GM18498 (cell line): ENCODE data around the gene TCERG1L.

ENCODE experiments used
- ATAC-seq: cut with Tn5 transposase; IDR thresholded peaks from one replicate; pipeline ENCODE4 v1.9.1; 2021; ENCODE audit warnings: mild to moderate bottlenecking, moderate library complexity; ENCODE audit not compliant: unreplicated experiment

Gene TCERG1L

GRCh38 chr10:131053192-131053591, 258.3 kb downstream of the TCERG1L start:
- no peak for ATAC-seq

GRCh38 chr10:131050162-131050766, 261.3 kb downstream of the TCERG1L start:
- ATAC-seq = no peak

- no peak for ATAC-seq
Observed at GRCh38 chr10:131049016-131049415, 262.5 kb downstream of the TCERG1L start.

- no peak for ATAC-seq
Observed at GRCh38 chr10:131048606-131049005, 262.9 kb downstream of the TCERG1L start.

- ATAC-seq = no peak
Observed at GRCh38 chr10:131047501-131047900, 264.0 kb downstream of the TCERG1L start.

GRCh38 chr10:131046194-131046593, 265.3 kb downstream of the TCERG1L start:
- no peak for ATAC-seq

- no peak for ATAC-seq
Observed at GRCh38 chr10:131044379-131045111, 267.0 kb downstream of the TCERG1L start.

- no peak for ATAC-seq
Observed at GRCh38 chr10:131043039-131043691, 268.4 kb downstream of the TCERG1L start.
